ENCODE data around the gene NPW. TPM values are rescaled to one million over a fixed set of nuclear protein-coding genes. Genes with fewer than 3 reads are reported as not detected.

Gene NPW
- total and polyA plus RNA-seq, 9 of the 15 experiments (the other 6 are each of a cell fraction or from before 2014, with no cell fraction given), result 0.14 to 4.0 (median 2.6) TPM; not detected in 4

DNA sequence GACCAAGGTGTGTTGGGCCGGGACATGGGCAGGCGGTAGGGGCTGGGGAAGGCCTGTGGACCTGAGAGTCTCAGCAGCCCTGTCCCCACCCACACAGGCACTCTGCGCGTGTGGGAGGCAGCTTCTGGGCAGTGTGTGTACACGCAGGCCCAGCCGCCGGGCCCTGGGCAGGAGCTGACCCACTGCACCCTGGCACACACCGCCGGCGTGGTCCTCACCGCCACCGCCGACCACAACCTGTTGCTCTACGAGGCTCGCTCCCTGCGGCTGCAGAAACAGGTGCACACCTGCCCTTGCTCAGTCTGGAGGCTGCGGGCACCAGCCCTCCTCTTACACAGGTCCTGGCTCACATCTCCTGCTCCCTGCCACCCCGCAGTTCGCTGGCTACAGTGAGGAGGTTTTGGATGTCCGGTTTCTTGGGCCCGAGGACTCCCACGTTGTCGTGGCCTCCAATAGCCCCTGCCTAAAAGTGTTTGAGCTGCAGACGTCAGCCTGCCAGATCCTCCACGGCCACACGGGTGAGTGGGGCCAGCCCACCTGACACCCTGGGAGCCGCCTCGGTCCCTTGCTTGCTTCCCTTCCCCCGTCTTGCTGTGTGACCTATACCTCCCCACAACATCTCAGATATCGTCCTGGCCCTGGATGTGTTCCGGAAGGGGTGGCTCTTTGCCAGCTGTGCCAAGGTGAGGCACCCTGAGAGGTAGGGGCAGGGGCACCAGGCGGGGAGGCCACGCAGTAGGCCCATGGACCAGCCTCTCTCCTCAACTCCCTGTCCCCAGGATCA lies 44.0 kb upstream of the NPW start:
- Histone ChIP-seq H3K27me3 (ENCODE audit: control insufficient read depth in 2 of 2, insufficient read depth in 2 of 2, low read length in 2 of 2) (no peaks in the 10 kb centered on the region), H3K36me3 (ENCODE audit: control insufficient read depth, insufficient read depth, low read length) (peaks cover 62% of the 10 kb centered on the region; the same call in 2 of the 3 replicates), H4K20me1 (replicated peaks; ENCODE audit: control insufficient read depth, insufficient read depth, low read length) (no peaks in the 10 kb centered on the region), H3K9me1 (ENCODE audit: control insufficient read depth, insufficient read depth, low read length) (no peaks in the 10 kb centered on the region), H3K27ac (ENCODE audit: extremely low read depth, low read depth, low read length) (no peak overlapping the region), H3K4me1 (replicated peaks in 1 of 2; ENCODE audit: control insufficient read depth in 2 of 2, insufficient read depth in 2 of 2, low read length in 2 of 2) (peaks cover 7 to 88% of the 10 kb centered on the region in 2 experiments; a peak in 4 of 5 replicates), H3K9me3 (replicated peaks; ENCODE audit: control insufficient read depth, insufficient read depth, low read depth, low read length) (no peaks in the 10 kb centered on the region), H3K4me3 (no peak overlapping the region), H3K4me2 (ENCODE audit: insufficient read depth, low read length) (no peak overlapping the region), H3K9ac (ENCODE audit: insufficient read depth in 1 of 2, low read depth in 2 of 2, low read length in 2 of 2) (no peak overlapping the region; a peak in 1 of 4 replicates), H3K79me2 (ENCODE audit: control insufficient read depth, insufficient read depth, low read length) (peaks cover 38% of the 10 kb centered on the region), H2AFZ (ENCODE audit: low read depth, low read length) (no peak overlapping the region)
- POLR2A ChIA-PET, result interaction anchor here (0.6 to 1.4 kb wide), 6 partner anchors 10 to 941 kb away, joined by 3 to 7 read pairs (median 3); partner anchors contain the start of gene RPS2
- no TSS peak for BruUV-seq (replicated peaks)
- WGBS (ENCODE audit: insufficient coverage, low coverage, missing lambda C conversion rate), result 94% methylated on average over 30 of the region's 33 CpGs
- ATAC-seq (no peak), FAIRE-seq (no peak), DNase-seq (ENCODE audit: extremely low read depth in 1 of 4, low spot score in 3 of 4) (peak in 1 of 4 experiments; percentile 8)
- in situ Hi-C loops (cut with MboI), result no loop called here
- CTCF ChIA-PET (ENCODE audit: low intra/inter-chr PET ratio), result interaction anchor here (0.6 kb wide), 1 partner anchor 302 kb away, joined by 3 read pairs; no protein-coding TSS in a partner anchor
- TF ChIP-seq SRF (CRISPR knock-in tag; IDR thresholded peaks at IDR 0.05) (no peak), RBFOX2 (IDR thresholded peaks at IDR 0.05; ENCODE audit: low read depth, low read length) (0 out of 2 replicates have a peak, but pooled peaks have one; percentile 9)
- intact Hi-C loops (cut with micrococcal nuclease), result no loop called here

DNA sequence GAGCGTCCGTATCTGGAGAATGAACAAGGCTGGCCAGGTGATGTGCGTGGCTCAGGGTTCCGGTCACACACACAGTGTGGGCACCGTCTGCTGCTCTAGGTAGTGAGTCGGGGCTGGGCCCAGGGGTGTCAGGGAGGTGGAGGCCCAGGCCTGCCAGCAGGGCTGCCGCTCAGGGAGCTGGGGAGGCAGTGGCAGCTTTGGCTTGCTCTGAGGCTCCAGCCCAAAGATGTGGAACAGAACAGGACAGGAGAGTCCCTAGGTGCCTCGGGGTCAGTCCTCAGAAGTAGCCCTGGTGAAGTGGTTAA lies 43.4 kb upstream of the NPW start:
- no TSS peak for BruUV-seq (replicated peaks)

More for the DNA sequence above, 43.4 kb upstream of the NPW start:
- in situ Hi-C loops (cut with MboI), result no loop called here
- Histone ChIP-seq H3K4me1 (replicated peaks in 1 of 2; ENCODE audit: control insufficient read depth in 2 of 2, insufficient read depth in 2 of 2, low read length in 2 of 2) (peaks cover 3 to 89% of the 10 kb centered on the region in 2 experiments; a peak in 3 of 5 replicates), H3K9ac (ENCODE audit: insufficient read depth in 1 of 2, low read depth in 2 of 2, low read length in 2 of 2) (no peak overlapping the region; a peak in 1 of 4 replicates), H4K20me1 (replicated peaks; ENCODE audit: control insufficient read depth, insufficient read depth, low read length) (no peaks in the 10 kb centered on the region), H3K27me3 (ENCODE audit: control insufficient read depth in 2 of 2, insufficient read depth in 2 of 2, low read length in 2 of 2) (no peaks in the 10 kb centered on the region), H3K9me3 (replicated peaks; ENCODE audit: control insufficient read depth, insufficient read depth, low read depth, low read length) (no peaks in the 10 kb centered on the region), H3K4me3 (no peak overlapping the region), H3K9me1 (ENCODE audit: control insufficient read depth, insufficient read depth, low read length) (no peaks in the 10 kb centered on the region), H3K4me2 (ENCODE audit: insufficient read depth, low read length) (no peak overlapping the region), H3K36me3 (ENCODE audit: control insufficient read depth, insufficient read depth, low read length) (peaks cover 62% of the 10 kb centered on the region; the same call in 2 of the 3 replicates), H2AFZ (ENCODE audit: low read depth, low read length) (no peak overlapping the region), H3K27ac (ENCODE audit: extremely low read depth, low read depth, low read length) (no peak overlapping the region), H3K79me2 (ENCODE audit: control insufficient read depth, insufficient read depth, low read length) (peaks cover 33% of the 10 kb centered on the region)
- ChIA-PET POLR2A (interaction anchor here (0.7 to 2.7 kb wide), 5 partner anchors 9 to 940 kb away, joined by 3 to 30 read pairs (median 3); partner anchors contain the start of gene RPS2), CTCF (ENCODE audit: low intra/inter-chr PET ratio) (no interaction called here)
- TF ChIP-seq ZBTB1 (CRISPR knock-in tag; IDR thresholded peaks at IDR 0.05; ENCODE audit: borderline replicate concordance, low read depth), result no peak
- no peak for TF ChIP-seq FOXK1 (CRISPR knock-in tag; IDR thresholded peaks at IDR 0.05; ENCODE audit: borderline replicate concordance)
- TF ChIP-seq, protein P1, sequence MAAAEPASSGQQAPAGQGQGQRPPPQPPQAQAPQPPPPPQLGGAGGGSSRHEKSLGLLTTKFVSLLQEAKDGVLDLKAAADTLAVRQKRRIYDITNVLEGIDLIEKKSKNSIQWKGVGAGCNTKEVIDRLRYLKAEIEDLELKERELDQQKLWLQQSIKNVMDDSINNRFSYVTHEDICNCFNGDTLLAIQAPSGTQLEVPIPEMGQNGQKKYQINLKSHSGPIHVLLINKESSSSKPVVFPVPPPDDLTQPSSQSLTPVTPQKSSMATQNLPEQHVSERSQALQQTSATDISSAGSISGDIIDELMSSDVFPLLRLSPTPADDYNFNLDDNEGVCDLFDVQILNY (CRISPR knock-in tag; IDR thresholded peaks at IDR 0.05), result no peak
- TF ChIP-seq TCF3 (CRISPR knock-in tag; IDR thresholded peaks at IDR 0.05), result no peak
- TF ChIP-seq POLR2B (IDR thresholded peaks at IDR 0.05; ENCODE audit: low read depth, partially characterized antibody), result no peak
- no peak for TF ChIP-seq ERF (CRISPR knock-in tag; IDR thresholded peaks at IDR 0.05)
- TF ChIP-seq NBN (IDR thresholded peaks at IDR 0.05; ENCODE audit: low read depth), result no peak
- TF ChIP-seq FIP1L1 (IDR thresholded peaks at IDR 0.05; ENCODE audit: low read depth, low read length, poor library complexity, severe bottlenecking), result no peak
- TF ChIP-seq POLR2AphosphoS2 (IDR thresholded peaks at IDR 0.05; ENCODE audit: low read length), result no peak
- intact Hi-C loops (cut with micrococcal nuclease), result no loop called here
- 96% methylated on average over 7 of the region's 8 CpGs for WGBS (ENCODE audit: insufficient coverage, low coverage, missing lambda C conversion rate)
- FAIRE-seq (no peak), ATAC-seq (no peak), DNase-seq (ENCODE audit: extremely low read depth in 1 of 4, low spot score in 3 of 4) (no peak)

Measured in K562 (cell line).